ENCODE data around the gene PTPRH.
"Not testable (repeated sequence)": the region's sequence is repeated elsewhere in the genome, so short reads cannot be mapped to it uniquely, and the experiment has no call there.

PTPRH gene

DNA sequence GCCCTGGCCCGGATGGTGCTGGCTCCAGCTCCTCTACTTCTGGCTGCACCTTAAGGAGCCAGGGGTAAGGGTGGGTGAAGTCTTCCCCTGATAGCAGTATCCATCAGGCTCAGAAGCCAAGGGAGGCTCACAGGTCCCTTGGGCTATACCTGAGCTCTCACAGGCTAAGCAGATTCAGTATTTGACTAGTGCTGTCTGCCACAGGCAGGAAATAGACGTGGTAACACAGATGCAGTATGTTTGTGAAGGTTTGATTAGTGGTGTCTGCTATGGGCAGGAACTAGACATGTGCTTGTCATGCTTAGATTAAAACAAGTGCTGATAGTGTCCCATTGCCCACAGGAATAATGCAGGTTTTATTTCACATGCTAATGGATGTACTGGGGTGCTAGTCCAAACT, 33.2 kb downstream of the PTPRH start:
- DNase-seq, result no peak

GRCh38 chr19:55175117-55175867, 34.0 kb downstream of the PTPRH start:
- DNase-seq, result no peak

DNA sequence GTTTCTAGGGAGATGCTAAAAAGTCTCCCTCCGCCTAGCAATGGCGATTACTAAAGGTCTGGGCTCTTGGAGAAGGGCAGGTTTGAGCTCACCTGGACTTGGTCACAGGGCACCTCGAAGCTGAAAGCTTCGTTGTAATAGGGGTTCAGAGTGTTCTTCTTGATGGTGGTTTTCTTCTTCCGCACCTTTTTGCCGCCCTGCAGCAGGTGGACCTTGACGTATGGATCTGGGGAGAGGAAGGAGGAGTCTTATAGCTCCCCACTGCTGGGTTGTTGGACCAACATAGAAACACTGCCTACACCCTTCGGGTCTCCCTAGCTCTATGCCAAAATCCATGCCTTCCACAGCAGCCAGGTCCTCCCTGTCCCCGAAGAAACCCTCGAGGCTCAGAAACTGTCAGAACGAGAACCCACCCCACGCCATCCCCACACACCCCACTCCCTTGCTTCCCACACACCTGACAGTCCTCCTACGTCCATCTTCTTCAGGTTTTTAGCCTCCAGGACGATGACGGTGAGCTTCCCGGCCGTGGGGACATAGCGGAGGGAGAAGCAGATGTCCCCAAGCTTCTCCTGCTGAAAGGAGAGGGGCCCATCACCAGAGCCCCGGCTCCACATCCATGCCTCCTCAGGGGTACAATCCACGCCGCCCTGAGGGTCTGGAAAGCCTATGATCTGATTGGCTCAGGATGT, 34.7 kb downstream of the PTPRH start:
- no peak for DNase-seq

- no peak for DNase-seq
These were observed 35.4 kb downstream of the PTPRH start for GRCh38 chr19:55173714-55174409.

DNA sequence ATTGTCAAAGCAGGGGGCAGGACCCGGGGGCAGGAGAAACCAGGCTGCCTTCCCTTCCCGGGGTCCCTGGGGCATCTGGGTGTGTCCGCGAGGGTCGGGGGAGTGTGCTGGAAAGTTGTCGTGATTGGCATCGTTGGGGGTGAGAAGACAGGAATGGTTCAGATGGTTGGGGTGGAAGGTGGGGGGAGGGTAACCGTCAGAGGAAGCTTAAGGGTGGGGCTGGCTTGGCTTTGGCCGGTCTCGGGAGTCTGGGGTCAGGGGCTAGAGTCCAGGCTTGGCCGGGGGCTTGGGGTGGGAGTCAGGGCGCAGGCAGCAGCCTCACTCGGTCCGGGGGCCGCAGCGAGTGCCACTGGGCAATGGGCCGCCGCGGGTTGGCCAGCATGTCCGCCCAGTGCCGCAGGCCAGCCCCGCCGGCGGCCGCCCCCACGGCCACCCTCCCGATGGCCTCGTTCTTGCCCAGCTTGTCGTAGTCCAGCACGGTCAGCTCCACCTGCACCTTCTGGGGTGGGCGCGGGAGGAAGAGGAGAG, 36.1 kb downstream of the PTPRH start:
- DNase-seq, result no peak

- DNase-seq, result no peak
These were observed 36.6 kb downstream of the PTPRH start for GRCh38 chr19:55172741-55173140.

DNA sequence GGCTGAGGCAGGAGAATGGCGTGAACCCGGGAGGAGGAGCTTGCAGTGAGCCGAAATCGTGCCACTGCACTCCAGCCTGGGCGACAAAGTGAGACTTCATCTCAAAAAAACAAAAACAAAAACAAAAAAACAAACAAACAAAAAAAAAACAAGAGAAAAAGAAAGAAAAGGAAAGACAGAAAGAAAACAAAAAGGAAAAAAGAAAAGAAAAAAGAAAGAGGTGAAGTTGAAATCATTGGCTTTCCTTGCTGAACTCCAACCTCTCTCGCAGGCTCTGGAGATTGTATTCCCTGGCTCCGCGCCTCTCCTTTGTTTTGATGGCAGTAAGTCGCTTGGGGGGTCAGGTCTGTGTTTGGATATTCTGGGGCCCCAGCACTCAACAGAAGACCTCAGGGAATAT, 37.0 kb downstream of the PTPRH start:
- DNase-seq, result not testable (repeated sequence)

DNA sequence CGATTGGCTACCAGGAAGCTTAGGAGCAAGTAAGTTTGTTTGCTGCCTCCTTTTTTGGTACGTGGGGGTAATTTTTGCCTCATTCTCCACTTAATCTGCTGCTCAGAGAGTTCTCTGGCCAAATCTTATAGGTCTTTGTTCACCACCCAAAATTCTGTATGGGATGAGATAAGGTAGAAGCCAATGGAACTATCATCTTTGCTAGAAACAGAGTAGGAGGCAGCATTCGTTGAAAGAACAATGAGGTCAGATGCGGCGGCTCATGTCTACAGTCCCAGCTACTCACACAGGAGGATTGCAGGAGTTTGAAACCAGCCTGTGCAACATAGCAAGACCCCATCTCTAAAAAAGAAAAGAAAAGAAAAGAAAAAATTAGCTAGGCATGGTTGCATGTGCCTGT, 37.9 kb downstream of the PTPRH start:
- DNase-seq, result no peak

DNA sequence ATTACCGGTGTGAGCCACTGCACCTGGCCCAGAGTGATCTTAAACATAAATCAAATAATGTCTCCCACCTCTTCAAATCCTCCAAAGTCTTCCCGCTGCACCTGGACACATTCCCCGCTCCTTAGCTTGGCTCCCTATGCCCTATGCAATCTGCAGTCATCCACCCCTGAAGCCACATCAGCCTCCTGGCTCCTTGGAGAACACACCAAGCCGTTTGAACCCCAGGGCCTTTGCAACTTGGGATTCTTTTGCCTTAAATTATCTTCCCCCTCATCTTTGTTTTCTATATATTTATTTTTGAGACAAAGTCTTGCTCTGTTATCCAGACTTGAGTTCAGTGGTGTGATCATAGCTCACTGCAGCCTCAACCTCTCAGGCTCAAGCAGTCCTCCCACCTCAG, 40.2 kb downstream of the PTPRH start:
- DNase-seq, result no peak

DNA sequence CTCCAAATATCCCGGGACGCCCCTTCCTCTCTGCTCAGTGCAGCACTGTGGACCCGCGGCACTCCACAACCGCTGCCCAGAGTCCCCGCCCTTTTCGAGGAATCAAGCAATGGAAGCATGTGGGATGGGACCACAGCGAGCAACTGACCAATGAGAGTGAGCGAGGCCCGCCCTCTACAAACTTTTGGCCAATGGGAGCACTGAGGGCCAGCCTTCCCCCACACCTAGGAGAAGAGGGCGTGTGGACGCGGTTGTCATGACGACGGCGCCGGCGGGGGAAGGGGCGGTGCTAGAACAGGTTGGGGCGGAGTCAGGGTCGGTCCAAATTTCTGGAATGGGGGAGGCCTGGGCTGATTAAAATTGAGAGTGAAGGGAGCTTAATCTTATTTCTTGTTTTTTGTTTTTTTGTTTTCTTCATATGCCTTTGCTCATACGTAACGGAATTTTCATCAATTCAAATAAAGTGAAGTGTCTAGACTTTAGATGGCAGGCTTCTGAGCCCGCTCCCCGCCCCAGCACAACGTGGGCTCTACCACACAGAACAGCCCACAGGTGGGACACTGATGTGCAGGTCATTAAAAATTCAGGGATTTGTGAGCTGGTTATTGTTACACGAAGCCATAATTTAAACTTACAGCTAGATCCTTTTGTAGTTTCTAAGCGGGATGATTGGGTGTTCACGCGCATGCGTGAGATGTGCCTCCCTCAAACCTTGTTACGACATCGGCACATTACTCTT, 42.6 kb downstream of the PTPRH start, which contains the start of gene DNAAF3:
DNAAF3 (minus strand) TSS at position 84 of the 739 bp plus-strand sequence. CDS start 200 bp downstream, outside the sequence.
- peak; percentile 37 for DNase-seq

GRCh38 chr19:55165952-55166529, 43.3 kb downstream of the PTPRH start:
- peak; percentile 21 for DNase-seq

DNA sequence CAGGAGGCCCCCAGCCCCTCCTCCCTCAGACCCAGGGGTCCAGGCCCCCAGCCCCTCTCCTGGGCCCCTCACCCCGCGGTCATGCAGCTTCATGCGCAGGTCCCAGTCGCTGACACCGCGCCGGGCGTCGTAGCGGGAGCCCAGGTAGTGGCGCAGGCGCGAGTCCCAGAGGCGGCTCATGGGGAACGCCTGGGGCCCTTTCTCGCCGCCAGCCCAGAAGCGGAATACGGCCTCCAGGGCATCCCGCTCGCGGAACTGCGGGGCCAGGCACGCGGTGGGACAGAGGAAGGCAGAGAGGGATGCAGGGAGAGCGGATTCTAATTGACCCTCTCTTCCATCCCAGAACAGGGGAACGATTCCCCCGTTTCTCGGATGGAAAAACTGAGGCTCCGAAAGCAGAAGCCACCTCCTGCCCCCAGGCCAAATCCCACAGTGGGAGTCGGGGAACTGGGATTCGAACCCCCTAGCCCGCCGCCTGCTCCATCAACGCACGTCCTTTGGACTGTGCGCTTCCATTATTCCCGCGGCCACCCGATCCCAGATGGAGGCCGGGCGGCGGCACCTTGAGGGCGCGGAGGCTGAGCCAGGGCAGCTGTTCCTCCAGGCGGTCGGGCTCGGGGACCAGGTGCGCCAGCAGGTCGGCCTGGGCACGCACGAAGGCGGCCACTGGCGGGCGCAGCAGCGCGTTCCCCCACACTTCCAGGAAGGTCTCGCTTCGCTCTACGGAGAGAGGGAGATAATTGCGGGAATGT, 47.6 kb downstream of the PTPRH start:
- no peak for DNase-seq

DNA sequence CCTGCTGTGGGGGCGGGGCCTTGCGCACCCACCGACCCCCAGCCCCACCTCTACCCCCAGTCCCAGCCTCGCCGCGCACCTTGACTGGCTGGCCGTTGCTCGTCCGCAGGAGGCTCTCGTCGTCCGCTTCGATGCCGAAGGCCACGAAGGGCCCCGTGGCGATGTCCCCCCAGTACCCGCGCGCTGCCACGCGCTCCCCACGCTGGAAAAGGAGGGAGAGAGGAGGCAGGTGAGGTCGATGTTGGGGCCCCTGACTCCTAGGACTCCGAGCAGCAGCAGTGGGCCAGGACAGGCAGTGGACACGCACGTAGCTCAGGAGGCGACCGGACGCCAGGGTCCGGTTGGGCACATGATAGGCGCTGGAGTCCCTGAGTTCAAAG, 48.3 kb downstream of the PTPRH start:
- DNase-seq, result no peak

DNA sequence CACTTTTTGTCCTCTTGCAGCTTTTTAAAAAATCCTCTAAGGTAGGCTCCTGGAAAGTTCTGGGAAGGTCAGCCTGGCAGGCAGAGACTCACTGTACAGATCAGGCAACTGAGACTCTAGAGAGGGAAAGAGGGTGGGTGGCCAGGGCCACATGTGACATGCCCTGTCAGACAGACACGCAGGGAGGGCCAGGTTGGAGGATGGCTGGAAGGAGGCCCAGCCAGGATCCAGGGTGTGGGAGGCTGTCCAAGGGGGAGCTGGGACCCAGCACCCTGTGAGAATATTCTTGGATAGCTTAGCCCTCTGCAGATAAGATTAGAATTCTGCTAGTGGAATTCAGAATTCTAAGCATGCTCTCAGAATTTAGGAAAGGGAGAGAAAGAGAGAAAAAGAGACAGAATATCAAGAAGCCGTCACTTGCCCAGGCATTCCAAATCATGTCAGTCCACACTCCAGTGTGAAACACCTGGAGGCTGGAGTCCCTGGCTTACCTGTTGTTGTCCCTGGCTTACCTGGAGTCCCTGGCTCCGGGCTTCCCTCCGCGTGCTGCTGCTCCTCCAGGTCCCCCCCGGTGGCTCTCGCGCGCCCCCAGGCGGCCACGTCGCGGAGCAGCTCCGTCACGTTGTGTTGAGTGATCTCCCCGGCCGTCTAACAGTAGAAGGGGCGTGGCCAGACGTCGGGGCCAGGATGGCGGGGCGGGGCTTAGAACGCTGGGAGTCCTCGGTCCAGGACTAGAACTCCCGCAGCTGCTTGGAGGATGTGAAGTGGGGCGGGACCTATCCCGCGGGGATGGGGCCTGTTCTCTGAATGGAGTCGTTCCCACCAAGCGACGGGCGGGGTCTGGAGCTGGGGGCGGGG, 48.9 kb downstream of the PTPRH start:
- peak; percentile 80 for DNase-seq

GRCh38 chr19:55158848-55159749, 50.2 kb downstream of the PTPRH start:
- DNase-seq, result no peak

DNA sequence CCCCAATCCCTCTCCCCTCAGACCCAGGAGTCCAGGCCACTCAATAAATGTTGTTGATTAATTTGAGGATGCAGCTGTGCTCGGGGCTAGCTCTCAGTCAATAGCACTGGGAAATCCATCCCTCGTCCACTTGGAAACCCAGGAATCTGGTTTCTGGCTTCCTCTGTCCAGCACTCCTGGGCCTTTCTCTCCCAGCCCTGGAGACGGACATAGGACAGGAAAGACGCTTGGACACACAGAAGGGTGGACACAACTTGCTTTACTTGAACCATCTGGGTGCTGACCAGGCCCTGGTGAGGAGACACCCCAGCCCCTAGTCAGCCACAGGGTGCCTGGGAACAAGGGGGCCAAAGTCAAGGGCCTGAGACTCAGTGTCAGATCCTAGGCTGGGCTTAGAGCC, 50.9 kb downstream of the PTPRH start:
- DNase-seq, result no peak

DNA sequence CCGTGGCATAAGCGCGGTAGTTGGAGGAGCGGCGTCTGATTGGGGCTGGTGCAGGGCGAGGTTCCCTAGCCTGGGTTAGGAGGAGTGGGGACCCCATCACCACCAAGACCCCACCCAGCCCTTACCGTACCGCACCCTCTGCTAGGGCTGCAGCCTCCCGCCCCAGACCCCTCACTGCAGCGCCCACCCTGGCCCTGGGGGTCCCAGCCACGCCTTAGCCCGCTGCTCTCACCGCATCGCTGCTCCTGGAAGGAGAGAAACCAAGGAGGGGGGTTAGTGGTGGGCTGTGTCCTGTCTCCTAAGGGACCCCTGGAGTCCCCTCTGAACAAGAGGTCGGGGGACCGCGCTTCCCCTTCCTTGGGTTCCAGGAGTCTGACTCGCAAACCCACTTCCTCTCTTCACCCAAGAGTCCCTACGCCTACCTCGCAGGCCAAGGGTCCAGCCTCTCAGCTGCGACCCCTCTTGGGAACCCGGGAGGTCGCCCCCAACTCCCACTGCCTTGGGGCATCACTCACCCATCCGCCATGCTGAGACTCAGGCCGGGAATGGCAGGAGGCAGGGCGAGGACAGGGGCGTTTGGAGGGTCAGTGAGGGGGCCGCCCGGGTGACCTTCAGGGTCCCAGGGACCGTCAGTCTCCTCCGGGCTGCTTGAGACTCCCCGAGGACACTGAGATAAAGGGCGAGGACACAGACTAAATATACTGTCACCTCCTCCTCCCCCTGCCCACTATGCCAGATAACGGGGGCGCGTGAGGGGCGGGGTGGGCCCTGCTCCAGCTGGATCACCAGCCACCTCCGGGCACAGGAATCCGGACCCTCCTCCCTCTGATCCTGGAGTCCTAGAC, 52.0 kb downstream of the PTPRH start, which contains the start of gene TNNI3:
TNNI3 (minus strand) TSS at position 669 of the 845 bp plus-strand sequence; CDS start at position 526, 143 bp downstream.
- DNase-seq, result no peak

All from T-helper 9 cell (primary cell).